PC-3 (cell line): ENCODE data around the gene MAGI2. TPM values are rescaled to one million over a fixed set of nuclear protein-coding genes. Genes with fewer than 3 reads are reported as not detected.

Source experiments
- ATAC-seq: fragments of 200-7000 bp; cut with Tn5 transposase; 2 replicates; pipeline ENCODE4 v1.9.1; 2020; ENCODE audit warnings: mild to moderate bottlenecking, moderate library complexity
- BruUV-seq: library from RNA; stranded (reverse); fragments of 400-500 nt; replicated peaks from 2 replicates; lab custom pipeline; 2021; lab: Mats Ljungman, UMichigan
- CTCF ChIA-PET: fragments of 300-600 bp; sonication (Branson Sonifier 250); formaldehyde crosslinking; loops from one replicate; lab custom pipeline; 2022; ENCODE audit warnings: antibody characterized with exemption; lab: Charles Lee
- POLR2A ChIA-PET: fragments of 300-600 bp; sonication (Branson Sonifier 250); formaldehyde crosslinking; loops from one replicate; lab custom pipeline; 2022; ENCODE audit warnings: antibody characterized with exemption; ENCODE audit not compliant: unreplicated experiment; lab: Charles Lee
- DNase-seq: peaks from one replicate; pipeline ENCODE4 v3.0.0-alpha.2; 2015
- H2AFZ ChIP-seq: fragments of 300-600 bp; sonication (generic); 2 replicates; pipeline ENCODE4 v1.6.0; 2016; ENCODE audit warnings: antibody characterized with exemption, low read length
- H3F3A ChIP-seq: fragments of 300-600 bp; sonication (generic); one replicate; pipeline ENCODE4 v1.6.0; 2017; ENCODE audit warnings: antibody characterized with exemption, low read length, control low read depth, mild to moderate bottlenecking; ENCODE audit not compliant: unreplicated experiment
- H3K27ac ChIP-seq: fragments of 300-600 bp; sonication (generic); 2 replicates; pipeline ENCODE4 v1.5.1; 2016; ENCODE audit warnings: mild to moderate bottlenecking, low read length
- H3K27me3 ChIP-seq: fragments of 300-600 bp; sonication (generic); 2 replicates; pipeline ENCODE4 v1.6.1; 2016; ENCODE audit warnings: low read length, mixed read lengths
- H3K36me3 ChIP-seq: fragments of 300-600 bp; sonication (generic); 2 replicates; pipeline ENCODE4 v1.6.1; 2016; ENCODE audit warnings: low read depth, mixed run types, low read length, mixed read lengths
- H3K4me1 ChIP-seq: fragments of 300-600 bp; sonication (generic); 2 replicates; pipeline ENCODE4 v1.5.1; 2016; ENCODE audit warnings: low read length; ENCODE audit not compliant: insufficient read depth
- H3K4me2 ChIP-seq: fragments of 300-600 bp; sonication (generic); 2 replicates; pipeline ENCODE4 v1.6.0; 2016; ENCODE audit warnings: low read length
- H3K4me3 ChIP-seq: fragments of 300-600 bp; sonication (generic); 2 replicates; pipeline ENCODE4 v1.5.1; 2016; ENCODE audit warnings: mild to moderate bottlenecking, low read length, mixed read lengths
- H3K79me2 ChIP-seq: fragments of 300-600 bp; sonication (generic); 2 replicates; pipeline ENCODE4 v1.6.1; 2017; ENCODE audit warnings: low read length, mixed read lengths
- H3K9ac ChIP-seq: fragments of 300-600 bp; sonication (generic); 2 replicates; pipeline ENCODE4 v1.6.0; 2016; ENCODE audit warnings: mild to moderate bottlenecking, low read length
- H3K9me2 ChIP-seq: fragments of 300-600 bp; sonication (generic); replicated peaks from 2 replicates; pipeline ENCODE4 v1.6.1; 2016; ENCODE audit warnings: mixed run types, low read length, mixed read lengths
- H3K9me3 ChIP-seq: fragments of 300-600 bp; sonication (generic); 2 replicates; pipeline ENCODE4 v1.6.1; 2016; ENCODE audit warnings: low read length, mixed read lengths
- H4K20me1 ChIP-seq: fragments of 300-600 bp; sonication (generic); 2 replicates; pipeline ENCODE4 v1.6.1; 2016; ENCODE audit warnings: low read length, mixed read lengths
- EZH2 ChIP-seq: fragments of 300-600 bp; sonication (generic); IDR thresholded peaks from one replicate; pipeline ENCODE4 v1.6.1; 2017; ENCODE audit warnings: antibody characterized with exemption, mild to moderate bottlenecking, low read length; ENCODE audit not compliant: unreplicated experiment
- EZH2phosphoT487 ChIP-seq: fragments of 300-600 bp; sonication (generic); IDR thresholded peaks from 2 replicates; pipeline ENCODE4 v1.6.1; 2018; ENCODE audit warnings: mild to moderate bottlenecking, antibody characterized with exemption, low read length, borderline replicate concordance
- intact Hi-C: fragments of 100-400 bp; cut with micrococcal nuclease; formaldehyde crosslinking; loops from 2 replicates; pipeline ENCODE4 v1.9.0; 2023
- total RNA-seq: library from RNA; depleted of rRNA; stranded (reverse); fragments of >200 nt; gene quantifications from 2 replicates; pipeline ENCODE4 v1.2.3, GENCODE V29; 2014
- TF ChIP-seq, protein P1 (sequence below): fragments of 300-600 bp; sonication (generic); conservative IDR thresholded peaks from 2 replicates; pipeline ENCODE4 v1.5.1; 2017; ENCODE audit warnings: antibody characterized with exemption, low read depth, mild to moderate bottlenecking, low read length

The MAGI2 gene
- total RNA-seq, 1 experiment from 2014 or later = not detected

DNA sequence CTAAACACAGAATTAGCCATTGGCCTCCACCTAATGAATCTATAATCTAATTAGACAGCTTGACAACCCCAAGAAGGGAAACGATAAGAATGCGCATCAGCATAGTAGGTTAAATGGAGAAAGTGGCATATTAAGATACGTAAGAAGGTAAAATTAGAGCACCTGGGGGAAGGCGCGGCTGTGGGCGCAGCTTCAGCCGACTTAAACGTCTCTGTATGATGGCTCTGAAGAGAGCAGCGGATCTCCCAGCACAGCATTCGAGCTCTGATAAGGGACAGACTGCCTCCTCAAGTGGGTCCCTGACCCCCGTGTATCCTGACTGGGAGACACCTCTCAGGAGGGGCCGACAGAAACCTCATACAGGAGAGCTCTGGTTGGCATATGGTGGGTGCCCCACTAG lies 1136.1 kb downstream of the MAGI2 start:
- Histone ChIP-seq H4K20me1 (no peaks in the 10 kb centered on the region), H3K4me1 (no peaks in the 10 kb centered on the region), H3K9me2 (no peaks in the 10 kb centered on the region), H3K79me2 (no peaks in the 10 kb centered on the region), H3K27me3 (peaks cover 30% of the 10 kb centered on the region), H2AFZ (no peak overlapping the region), H3F3A (no peaks in the 10 kb centered on the region), H3K9ac (no peak overlapping the region), H3K4me2 (no peak overlapping the region), H3K36me3 (no peaks in the 10 kb centered on the region), H3K4me3 (no peak overlapping the region), H3K9me3 (no peaks in the 10 kb centered on the region), H3K27ac (no peak overlapping the region)
- TF ChIP-seq EZH2phosphoT487 (no peak), EZH2 (no peak)
- TF ChIP-seq, protein P1, sequence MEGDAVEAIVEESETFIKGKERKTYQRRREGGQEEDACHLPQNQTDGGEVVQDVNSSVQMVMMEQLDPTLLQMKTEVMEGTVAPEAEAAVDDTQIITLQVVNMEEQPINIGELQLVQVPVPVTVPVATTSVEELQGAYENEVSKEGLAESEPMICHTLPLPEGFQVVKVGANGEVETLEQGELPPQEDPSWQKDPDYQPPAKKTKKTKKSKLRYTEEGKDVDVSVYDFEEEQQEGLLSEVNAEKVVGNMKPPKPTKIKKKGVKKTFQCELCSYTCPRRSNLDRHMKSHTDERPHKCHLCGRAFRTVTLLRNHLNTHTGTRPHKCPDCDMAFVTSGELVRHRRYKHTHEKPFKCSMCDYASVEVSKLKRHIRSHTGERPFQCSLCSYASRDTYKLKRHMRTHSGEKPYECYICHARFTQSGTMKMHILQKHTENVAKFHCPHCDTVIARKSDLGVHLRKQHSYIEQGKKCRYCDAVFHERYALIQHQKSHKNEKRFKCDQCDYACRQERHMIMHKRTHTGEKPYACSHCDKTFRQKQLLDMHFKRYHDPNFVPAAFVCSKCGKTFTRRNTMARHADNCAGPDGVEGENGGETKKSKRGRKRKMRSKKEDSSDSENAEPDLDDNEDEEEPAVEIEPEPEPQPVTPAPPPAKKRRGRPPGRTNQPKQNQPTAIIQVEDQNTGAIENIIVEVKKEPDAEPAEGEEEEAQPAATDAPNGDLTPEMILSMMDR = no peak
- intact Hi-C loops = no loop called here
- ChIA-PET POLR2A (interaction anchor here (0.6 kb wide), 1 partner anchor 73 kb away, joined by 5 read pairs; no protein-coding TSS in a partner anchor), CTCF (no interaction called here)
- no peak for ATAC-seq
- DNase-seq = no peak
- no TSS peak for BruUV-seq

GRCh38 chr7:78316110-78316509 lies 1137.4 kb downstream of the MAGI2 start:
- Histone ChIP-seq H3K9me2 (no peaks in the 10 kb centered on the region), H4K20me1 (no peaks in the 10 kb centered on the region), H3K4me2 (no peak overlapping the region), H3K4me3 (no peak overlapping the region), H3K27ac (no peak overlapping the region), H3K4me1 (no peaks in the 10 kb centered on the region), H3K9me3 (no peaks in the 10 kb centered on the region), H3K36me3 (no peaks in the 10 kb centered on the region), H3F3A (no peaks in the 10 kb centered on the region), H2AFZ (no peak overlapping the region), H3K79me2 (no peaks in the 10 kb centered on the region), H3K9ac (no peak overlapping the region), H3K27me3 (peaks cover 30% of the 10 kb centered on the region)
- DNase-seq = no peak
- intact Hi-C loops = no loop called here
- TF ChIP-seq EZH2 (no peak), EZH2phosphoT487 (no peak)
- TF ChIP-seq, protein P1 = no peak
- no peak for ATAC-seq
- ChIA-PET POLR2A (interaction anchor here (0.5 kb wide), 1 partner anchor 1746 kb away, joined by 6 read pairs; no protein-coding TSS in a partner anchor), CTCF (no interaction called here)
- BruUV-seq = no TSS peak

- no peak for ATAC-seq
- no peak for TF ChIP-seq EZH2phosphoT487
- TF ChIP-seq, protein P1 = no peak
- no peak for TF ChIP-seq EZH2
Measured at GRCh38 chr7:78315119-78315518, 1138.3 kb downstream of the MAGI2 start.

More at GRCh38 chr7:78315119-78315518, 1138.3 kb downstream of the MAGI2 start:
- CTCF ChIA-PET = no interaction called here
- Histone ChIP-seq H2AFZ (no peak overlapping the region), H3K36me3 (no peaks in the 10 kb centered on the region), H4K20me1 (no peaks in the 10 kb centered on the region), H3K27ac (no peak overlapping the region), H3K9me2 (no peaks in the 10 kb centered on the region), H3K9me3 (no peaks in the 10 kb centered on the region), H3K79me2 (no peaks in the 10 kb centered on the region), H3K27me3 (peaks cover 30% of the 10 kb centered on the region), H3K4me2 (no peak overlapping the region), H3K4me3 (no peak overlapping the region), H3K4me1 (no peaks in the 10 kb centered on the region), H3F3A (no peaks in the 10 kb centered on the region), H3K9ac (no peak overlapping the region)
- intact Hi-C loops = no loop called here
- POLR2A ChIA-PET = no interaction called here
- no peak for DNase-seq
- no TSS peak for BruUV-seq
